ENCODE data around the gene HCFC1.

DNA sequence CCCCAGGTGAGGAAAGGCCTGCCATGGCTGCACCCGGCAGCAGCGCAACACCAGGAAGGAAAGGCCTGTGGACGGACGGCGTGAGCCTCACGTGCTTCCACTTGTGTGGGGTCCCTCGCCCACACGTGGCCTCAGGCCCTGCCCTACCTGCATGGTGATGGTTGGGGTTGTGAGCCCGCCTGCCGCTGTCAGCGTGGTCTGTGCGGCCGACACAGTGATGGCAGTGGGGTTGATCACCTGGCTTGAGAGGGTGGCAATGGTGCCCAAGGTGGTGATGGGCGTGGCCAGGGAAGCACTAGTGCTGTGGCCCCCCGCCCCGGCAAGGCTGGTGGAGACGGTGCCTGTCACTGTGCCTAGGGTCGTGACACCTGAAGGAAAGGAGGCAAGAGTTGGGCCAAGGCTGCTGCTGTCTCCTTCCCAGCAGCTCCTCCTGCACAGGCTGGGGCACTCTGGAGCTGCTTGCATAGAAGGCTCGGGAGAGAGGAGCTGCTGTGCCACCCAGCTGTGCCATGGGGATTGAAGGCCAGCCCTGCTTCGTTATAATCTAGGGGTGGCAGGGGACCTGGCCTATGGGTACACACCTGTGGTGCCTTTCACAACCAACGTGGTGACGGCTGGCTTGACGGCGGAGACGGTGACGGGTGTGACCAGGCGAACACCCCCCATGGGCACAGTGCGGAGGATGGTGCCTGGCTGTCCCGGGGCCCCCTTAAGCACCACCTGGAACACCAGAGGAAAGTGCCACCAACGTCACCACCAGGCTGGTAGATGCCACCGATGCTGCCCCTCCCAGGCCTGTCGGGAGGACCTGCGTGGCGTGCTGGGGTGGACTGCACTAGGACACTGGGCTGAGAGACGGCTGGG is 15.3 kb downstream of the HCFC1 start:
- TF ChIP-seq EZH2 (IDR thresholded peaks at IDR 0.05; ENCODE audit: insufficient read depth, poor library complexity, severe bottlenecking) (no peak), EZH2phosphoT487 (IDR thresholded peaks at IDR 0.05; ENCODE audit: insufficient read depth, low read depth) (no peak)
